RWPE2 (cell line): ENCODE measurements around the gene NBEAL2.

Source experiments
- ATAC-seq: fragments of 200-7000 bp; cut with Tn5 transposase; 3 replicates; pipeline ENCODE4 v1.9.1; 2021; ENCODE audit warnings: low read depth
- DNase-seq: peaks from one replicate; pipeline ENCODE4 v3.0.0-alpha.2; 2020; ENCODE audit warnings: low spot score
- H3K27ac ChIP-seq: fragments of 450-650 bp; 2 replicates; pipeline ENCODE4 v1.5.1; 2017; ENCODE audit warnings: mild to moderate bottlenecking; ENCODE audit not compliant: poor library complexity, severe bottlenecking
- H3K27me3 ChIP-seq: fragments of 250-450 bp; sonication (Bioruptor Pico); 2 replicates; pipeline ENCODE4 v1.5.1; 2021; ENCODE audit warnings: mild to moderate bottlenecking, moderate library complexity; ENCODE audit not compliant: insufficient read depth, poor library complexity, severe bottlenecking
- H3K36me3 ChIP-seq: fragments of 250-450 bp; sonication (Bioruptor Pico); 2 replicates; pipeline ENCODE4 v1.5.1; 2020; ENCODE audit warnings: low read depth, mild to moderate bottlenecking, moderate library complexity
- H3K4me1 ChIP-seq: fragments of 250-450 bp; sonication (Bioruptor Pico); 2 replicates; pipeline ENCODE4 v1.5.1; 2021; ENCODE audit warnings: mild to moderate bottlenecking, moderate library complexity; ENCODE audit not compliant: insufficient read depth, poor library complexity, severe bottlenecking
- H3K4me3 ChIP-seq: fragments of 250-450 bp; sonication (Bioruptor Pico); 2 replicates; pipeline ENCODE4 v1.5.1; 2021; ENCODE audit warnings: mild to moderate bottlenecking, moderate library complexity; ENCODE audit not compliant: severe bottlenecking
- H3K9me3 ChIP-seq: fragments of 250-450 bp; sonication (Bioruptor Pico); 2 replicates; pipeline ENCODE4 v1.5.1; 2021; ENCODE audit warnings: mild to moderate bottlenecking, moderate library complexity; ENCODE audit not compliant: severe bottlenecking
- TF ChIP-seq, protein P1 (sequence below): fragments of 450-650 bp; IDR thresholded peaks from one replicate; pipeline ENCODE4 v1.5.1; 2017; ENCODE audit warnings: mild to moderate bottlenecking, moderate library complexity; ENCODE audit not compliant: poor library complexity, severe bottlenecking

NBEAL2 gene

DNA sequence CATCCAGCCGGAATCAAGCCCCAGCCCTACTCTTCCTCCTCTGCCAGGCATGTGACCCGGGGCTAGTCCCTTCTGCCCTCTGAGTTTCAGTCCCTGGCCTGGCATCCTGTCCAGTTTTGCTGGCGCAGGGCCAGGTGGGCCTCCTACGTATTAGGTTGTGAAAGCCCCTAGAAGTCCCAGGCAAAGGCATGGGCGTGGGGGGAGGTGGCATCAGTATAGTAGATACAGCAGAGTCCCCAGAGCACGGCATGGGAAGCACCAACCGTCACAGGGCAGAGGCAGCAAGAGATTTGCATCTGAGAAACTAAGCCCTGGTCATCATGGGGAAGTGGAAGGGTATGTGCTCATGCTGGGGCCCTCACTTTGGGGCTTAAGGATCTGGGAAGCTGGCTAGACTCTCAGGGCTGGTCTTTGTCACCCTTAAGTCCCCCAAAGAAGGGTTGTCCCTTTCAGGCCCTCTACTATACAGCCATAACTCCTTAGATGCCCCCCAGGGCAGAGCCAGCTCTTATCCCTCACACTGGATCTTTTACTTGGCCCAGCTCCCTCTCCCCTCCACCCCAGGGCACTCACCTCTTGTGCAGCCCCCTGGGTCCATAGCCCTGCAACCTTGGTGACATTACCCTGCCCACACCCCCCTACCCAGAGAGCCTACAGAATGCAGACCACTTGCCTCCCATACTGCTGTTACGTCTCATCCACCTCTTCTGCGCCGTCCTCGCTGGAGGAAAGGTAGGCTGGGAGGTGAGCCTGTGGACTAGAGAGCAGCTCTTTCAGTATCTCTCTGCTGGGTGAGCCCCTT lies 11.3 kb downstream of the NBEAL2 start:
- Histone ChIP-seq H3K27ac (no peak overlapping the region), H3K9me3 (no peaks in the 10 kb centered on the region), H3K36me3 (peaks cover 21% of the 10 kb centered on the region), H3K4me1 (peaks cover 21% of the 10 kb centered on the region), H3K27me3 (no peaks in the 10 kb centered on the region), H3K4me3 (no peak overlapping the region)
- TF ChIP-seq, protein P1, sequence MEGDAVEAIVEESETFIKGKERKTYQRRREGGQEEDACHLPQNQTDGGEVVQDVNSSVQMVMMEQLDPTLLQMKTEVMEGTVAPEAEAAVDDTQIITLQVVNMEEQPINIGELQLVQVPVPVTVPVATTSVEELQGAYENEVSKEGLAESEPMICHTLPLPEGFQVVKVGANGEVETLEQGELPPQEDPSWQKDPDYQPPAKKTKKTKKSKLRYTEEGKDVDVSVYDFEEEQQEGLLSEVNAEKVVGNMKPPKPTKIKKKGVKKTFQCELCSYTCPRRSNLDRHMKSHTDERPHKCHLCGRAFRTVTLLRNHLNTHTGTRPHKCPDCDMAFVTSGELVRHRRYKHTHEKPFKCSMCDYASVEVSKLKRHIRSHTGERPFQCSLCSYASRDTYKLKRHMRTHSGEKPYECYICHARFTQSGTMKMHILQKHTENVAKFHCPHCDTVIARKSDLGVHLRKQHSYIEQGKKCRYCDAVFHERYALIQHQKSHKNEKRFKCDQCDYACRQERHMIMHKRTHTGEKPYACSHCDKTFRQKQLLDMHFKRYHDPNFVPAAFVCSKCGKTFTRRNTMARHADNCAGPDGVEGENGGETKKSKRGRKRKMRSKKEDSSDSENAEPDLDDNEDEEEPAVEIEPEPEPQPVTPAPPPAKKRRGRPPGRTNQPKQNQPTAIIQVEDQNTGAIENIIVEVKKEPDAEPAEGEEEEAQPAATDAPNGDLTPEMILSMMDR = no peak
- DNase-seq (no peak), ATAC-seq (no peak)

DNA sequence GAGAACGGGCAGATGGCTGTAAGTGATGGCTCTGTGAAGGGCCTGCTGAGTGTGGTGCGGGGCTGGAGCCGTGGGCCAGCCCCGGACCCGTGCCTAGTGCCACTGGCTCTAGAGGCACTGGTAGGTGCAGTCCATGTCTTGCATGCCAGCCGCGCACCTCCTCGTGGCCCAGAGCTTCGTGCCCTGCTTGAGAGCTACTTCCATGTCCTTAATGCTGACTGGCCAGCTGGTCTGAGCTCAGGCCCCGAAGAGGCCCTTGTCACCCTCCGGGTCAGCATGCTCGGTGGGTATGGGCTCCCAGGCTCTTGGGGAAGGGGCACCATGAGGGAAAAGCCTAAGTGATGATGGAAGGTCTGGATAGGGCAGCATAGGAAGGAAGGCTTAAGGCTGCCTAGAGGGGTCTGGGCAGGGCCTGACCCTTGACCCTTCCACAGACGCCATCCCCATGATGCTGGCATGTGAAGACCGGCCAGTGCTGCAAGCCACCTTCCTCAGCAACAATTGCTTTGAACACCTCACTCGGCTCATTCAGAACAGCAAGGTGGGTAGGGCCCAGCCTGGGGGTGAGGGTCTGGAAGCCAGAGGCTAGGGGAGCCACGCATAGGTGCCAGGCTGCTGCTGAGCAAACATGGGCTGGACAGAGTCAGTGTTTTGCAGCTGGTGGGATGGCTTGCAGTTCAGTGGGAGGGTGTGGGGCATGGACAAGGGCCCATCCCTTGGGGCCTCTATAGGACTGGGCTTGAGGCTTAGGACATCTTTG lies 12.1 kb downstream of the NBEAL2 start:
- peaks cover 21% of the 10 kb centered on the region for H3K36me3 ChIP-seq

DNA sequence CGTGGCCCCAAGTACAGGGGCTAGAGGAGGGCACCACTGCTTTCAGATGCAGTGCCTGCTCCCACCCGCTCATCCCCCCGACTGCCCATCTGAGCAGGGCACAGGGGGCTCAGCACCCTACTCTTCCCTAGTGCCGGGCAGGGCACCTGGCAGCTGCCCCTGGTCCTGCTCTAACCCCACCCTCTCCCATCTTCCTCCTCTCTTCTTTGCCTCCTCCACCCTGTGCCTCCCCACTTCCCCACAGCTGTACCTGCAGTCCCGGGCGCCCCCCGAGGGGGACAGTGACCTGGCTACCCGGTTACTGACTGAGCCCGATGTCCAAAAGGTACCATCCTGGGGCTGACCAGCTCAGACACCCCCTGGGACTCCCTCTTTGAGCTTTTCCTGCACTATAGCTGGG lies 12.8 kb downstream of the NBEAL2 start:
- DNase-seq (no peak), ATAC-seq (no peak)
- peaks cover 13% of the 10 kb centered on the region for H3K4me1 ChIP-seq
- no peaks in the 10 kb centered on the region for H3K27me3 ChIP-seq
- no peak overlapping the region for H3K27ac ChIP-seq
- no peak overlapping the region for H3K4me3 ChIP-seq
- TF ChIP-seq, protein P1 = no peak
- no peaks in the 10 kb centered on the region for H3K9me3 ChIP-seq
- peaks cover 23% of the 10 kb centered on the region for H3K36me3 ChIP-seq

More for the DNA sequence above, 12.1 kb downstream of the NBEAL2 start:
- Histone ChIP-seq H3K4me1 (peaks cover 15% of the 10 kb centered on the region), H3K27me3 (no peaks in the 10 kb centered on the region), H3K4me3 (no peak overlapping the region), H3K27ac (no peak overlapping the region), H3K9me3 (no peaks in the 10 kb centered on the region)
- DNase-seq (no peak), ATAC-seq (no peak)
- TF ChIP-seq, protein P1 = no peak

DNA sequence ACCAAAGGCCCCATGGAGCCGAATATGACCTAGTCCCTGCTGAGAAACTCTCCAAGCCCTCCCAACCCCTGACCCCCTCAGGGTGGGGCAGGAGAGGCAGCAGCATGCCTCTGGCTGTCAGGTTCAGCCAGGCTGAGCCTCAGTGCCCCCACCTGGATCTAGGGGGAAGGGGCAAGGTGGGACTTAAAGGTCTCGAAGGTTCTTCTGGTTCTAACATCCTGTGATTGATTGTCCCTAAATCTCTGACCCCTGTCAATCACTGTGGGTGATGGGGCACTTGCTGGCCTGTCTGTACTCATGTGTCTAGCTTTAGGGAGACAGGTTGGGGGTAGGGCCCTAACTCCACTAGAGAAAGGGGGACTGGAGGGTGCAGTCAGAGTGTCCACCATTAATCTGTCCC lies 13.8 kb downstream of the NBEAL2 start:
- DNase-seq (no peak), ATAC-seq (no peak)
- H3K9me3 ChIP-seq = no peaks in the 10 kb centered on the region
- peaks cover 7% of the 10 kb centered on the region for H3K4me1 ChIP-seq
- no peaks in the 10 kb centered on the region for H3K27me3 ChIP-seq
- H3K27ac ChIP-seq = no peak overlapping the region
- TF ChIP-seq, protein P1 = no peak
- no peak overlapping the region for H3K4me3 ChIP-seq
- peaks cover 31% of the 10 kb centered on the region for H3K36me3 ChIP-seq

DNA sequence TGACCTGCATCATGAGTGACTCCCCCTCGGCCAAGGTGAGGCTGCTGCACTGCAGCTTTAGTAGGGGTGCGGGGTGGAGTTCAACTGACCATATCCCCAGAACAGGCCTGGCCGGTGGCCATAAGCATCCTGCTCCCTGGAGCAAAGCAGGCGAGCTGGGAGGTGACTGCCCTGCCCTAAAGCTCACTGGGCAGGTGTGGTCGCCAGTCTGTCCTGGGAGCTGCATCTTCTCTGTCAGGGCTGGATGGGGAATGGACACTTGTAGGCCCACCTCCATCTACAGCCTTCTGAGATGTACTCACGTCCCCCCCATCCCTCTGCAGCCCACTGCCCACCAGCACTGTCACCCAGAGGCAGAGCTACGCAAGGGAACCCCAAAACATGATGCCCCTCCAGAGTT lies 14.5 kb downstream of the NBEAL2 start:
- no peak overlapping the region for H3K4me3 ChIP-seq
- TF ChIP-seq, protein P1 = no peak

More for the DNA sequence above, 14.5 kb downstream of the NBEAL2 start:
- no peak for ATAC-seq
- peaks cover 7% of the 10 kb centered on the region for H3K4me1 ChIP-seq
- no peak overlapping the region for H3K27ac ChIP-seq
- peaks cover 34% of the 10 kb centered on the region for H3K36me3 ChIP-seq
- no peaks in the 10 kb centered on the region for H3K27me3 ChIP-seq
- no peaks in the 10 kb centered on the region for H3K9me3 ChIP-seq
- DNase-seq = no peak
